HepG2 (cell line): ENCODE results near the gene IFT122. TPM values are rescaled to one million over a fixed set of nuclear protein-coding genes. Genes with fewer than 3 reads are reported as not detected.

Experiments used
- ARNT2 ChIP-seq: sonication (generic); formaldehyde crosslinking; IDR thresholded peaks from 2 replicates; pipeline ENCODE4 v1.8.0; 2022; ENCODE audit warnings: mild to moderate bottlenecking, low read depth, missing genetic modification reagents, moderate library complexity
- ETV5 ChIP-seq: IDR thresholded peaks from 2 replicates; pipeline ENCODE4 v1.6.1; 2018; ENCODE audit warnings: missing biosample characterization, missing genetic modification reagents, inconsistent platforms, borderline replicate concordance
- FOXA1 ChIP-seq, 2 experiments: fragments of 450-650 bp in 1 of 2; sonication (generic) in 1 of 2; formaldehyde crosslinking in 1 of 2; IDR thresholded peaks; 2 replicates each; pipeline versions ENCODE4 v1.4.0 to v1.6.1; 2016 to 2020; ENCODE audit warnings: missing genetic modification reagents in 1 of 2
- FOXK1 ChIP-seq: sonication (generic); formaldehyde crosslinking; IDR thresholded peaks from 2 replicates; pipeline ENCODE4 v1.4.0; 2020; ENCODE audit warnings: low read depth, missing genetic modification reagents, borderline replicate concordance
- MAFK ChIP-seq, 2 experiments: IDR thresholded peaks in 1 of 2; conservative IDR thresholded peaks in 1 of 2; 2 replicates each; pipeline ENCODE4 v1.6.1; 2011; ENCODE audit warnings: improper control_type of control experiment in 2 of 2, low read length in 2 of 2
- MXI1 ChIP-seq: IDR thresholded peaks from 3 replicates; pipeline ENCODE4 v1.6.1; 2012; ENCODE audit warnings: low read depth, low read length, inconsistent platforms, borderline replicate concordance
- NCOA1 ChIP-seq: sonication (generic); formaldehyde crosslinking; IDR thresholded peaks from 2 replicates; pipeline ENCODE4 v1.9.0; 2021; ENCODE audit warnings: missing genetic modification reagents
- NFIC ChIP-seq: IDR thresholded peaks from 2 replicates; pipeline ENCODE4 v1.6.1; 2012; ENCODE audit warnings: mild to moderate bottlenecking, low read length, inconsistent platforms
- PCBP2 ChIP-seq: fragments of 200-400 bp; formaldehyde crosslinking; optimal IDR thresholded peaks from 2 replicates; pipeline ENCODE3; 2018; ENCODE audit warnings: low read length, low read depth; ENCODE audit not compliant: poor library complexity, severe bottlenecking
- SMAD1 ChIP-seq: sonication (generic); formaldehyde crosslinking; IDR thresholded peaks from 2 replicates; pipeline ENCODE4 v1.4.0; 2020; ENCODE audit warnings: missing genetic modification reagents, low read depth, mild to moderate bottlenecking, borderline replicate concordance
- STAG1 ChIP-seq: sonication (generic); formaldehyde crosslinking; IDR thresholded peaks from 2 replicates; pipeline ENCODE4 v1.4.0; 2020; ENCODE audit warnings: missing genetic modification reagents
- TOPORS ChIP-seq: sonication (generic); formaldehyde crosslinking; IDR thresholded peaks from 2 replicates; pipeline ENCODE4 v1.8.0; 2023; ENCODE audit warnings: mild to moderate bottlenecking, missing genetic modification reagents
- U2AF1 ChIP-seq: fragments of 200-400 bp; formaldehyde crosslinking; optimal IDR thresholded peaks from 2 replicates; pipeline ENCODE3; 2017; ENCODE audit warnings: mild to moderate bottlenecking, low read depth, low read length
- XRCC5 ChIP-seq: fragments of 200-400 bp; formaldehyde crosslinking; optimal IDR thresholded peaks from 2 replicates; pipeline ENCODE3; 2017; ENCODE audit warnings: mild to moderate bottlenecking, low read length
- ZMYM2 ChIP-seq: sonication (generic); formaldehyde crosslinking; IDR thresholded peaks from 2 replicates; pipeline ENCODE4 v1.8.0; 2022; ENCODE audit warnings: mild to moderate bottlenecking, missing genetic modification reagents
- ZNF10 ChIP-seq: sonication (generic); formaldehyde crosslinking; IDR thresholded peaks from 2 replicates; pipeline ENCODE4 v1.4.0; 2020; ENCODE audit warnings: mild to moderate bottlenecking, low read depth, missing genetic modification reagents, borderline replicate concordance
- ZNF629 ChIP-seq: sonication (generic); formaldehyde crosslinking; conservative IDR thresholded peaks from 2 replicates; pipeline ENCODE4 v1.5.0; 2020; ENCODE audit warnings: missing genetic modification reagents
- polyA plus RNA-seq, 8 experiments: library from polyadenylated mRNA; depleted of rRNA in 3 of 8; stranded (reverse) in 7 of 8; unstranded in 1 of 8; fragments of >200 nt; fragmentation: Illumina TruSeq in 4 of 8; extraction: Trizol in 4 of 8; gene quantifications; 2 replicates each; pipeline versions ENCODE4 v1.2.1 to v1.2.3, GENCODE V29; 2011 to 2016; ENCODE audit warnings: low read depth in 4 of 8, missing spikeins in 1 of 8, mixed read lengths in 1 of 8; ENCODE audit not compliant: insufficient read depth in 1 of 8
- total RNA-seq, 5 experiments: library from RNA; depleted of rRNA; stranded (reverse); fragments of >200 nt; fragmentation: Illumina TruSeq; extraction: Trizol; gene quantifications; 2 replicates each; pipeline ENCODE4 v1.2.3, GENCODE V29; 2016; ENCODE audit warnings: low read depth in 1 of 5
- TF ChIP-seq, protein P1 (sequence below): sonication (generic); formaldehyde crosslinking; IDR thresholded peaks from 2 replicates; pipeline ENCODE4 v1.8.1; 2023; ENCODE audit warnings: missing genetic modification reagents, inconsistent platforms, borderline replicate concordance
- TF ChIP-seq, protein P2 (sequence below): fragments of 450-650 bp; IDR thresholded peaks from 2 replicates; pipeline ENCODE4 v1.6.1; 2017
- TF ChIP-seq, protein P3 (sequence below): sonication (generic); formaldehyde crosslinking; IDR thresholded peaks from 2 replicates; pipeline ENCODE4 v1.5.1; 2020; ENCODE audit warnings: mild to moderate bottlenecking, missing genetic modification reagents, moderate library complexity
- TF ChIP-seq, protein P4 (sequence below): sonication (generic); formaldehyde crosslinking; conservative IDR thresholded peaks from 2 replicates; pipeline ENCODE4 v1.4.0; 2020; ENCODE audit warnings: mild to moderate bottlenecking, missing genetic modification reagents, moderate library complexity

IFT122 gene
- total and polyA plus RNA-seq, 2 of the 13 experiments (the other 11 are each of a cell fraction or from before 2014, with no cell fraction given): 10.1 to 10.3 TPM

DNA sequence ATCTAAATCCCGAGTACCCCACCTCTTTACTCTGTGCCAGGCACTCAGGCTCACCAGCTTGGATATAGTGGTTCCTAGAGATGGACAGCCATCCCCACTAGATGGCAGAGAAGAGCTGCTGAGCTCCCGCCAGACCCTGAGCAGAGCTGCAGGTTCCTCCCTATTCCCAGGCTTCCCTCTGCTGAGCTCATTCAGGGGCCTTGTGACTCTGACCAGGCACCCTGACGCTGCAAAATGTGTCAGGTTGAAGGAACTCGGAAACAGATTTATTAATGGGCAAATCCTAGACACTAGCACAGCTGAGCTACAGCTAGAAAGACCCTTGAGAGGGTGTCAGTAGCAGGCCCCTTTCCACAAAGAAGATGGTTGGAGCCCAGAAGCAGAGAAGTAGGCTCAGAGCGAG, 50.2 kb downstream of the IFT122 start (continued):
- TF ChIP-seq FOXK1: no peak
- TF ChIP-seq FOXA1 (IDR thresholded peaks at IDR 0.05): no peak
- no peak for TF ChIP-seq FOXA1 (CRISPR knock-in tag; IDR thresholded peaks at IDR 0.05)
- TF ChIP-seq MAFK (conservative IDR thresholded peaks at IDR 0.05 in 1 of 2, IDR thresholded peaks at IDR 0.05 in 1 of 2; ENCODE audit: low read length in 2 of 2): peak; percentile 45 to 57; a peak in 2 of 4 replicates
- TF ChIP-seq, protein P1, sequence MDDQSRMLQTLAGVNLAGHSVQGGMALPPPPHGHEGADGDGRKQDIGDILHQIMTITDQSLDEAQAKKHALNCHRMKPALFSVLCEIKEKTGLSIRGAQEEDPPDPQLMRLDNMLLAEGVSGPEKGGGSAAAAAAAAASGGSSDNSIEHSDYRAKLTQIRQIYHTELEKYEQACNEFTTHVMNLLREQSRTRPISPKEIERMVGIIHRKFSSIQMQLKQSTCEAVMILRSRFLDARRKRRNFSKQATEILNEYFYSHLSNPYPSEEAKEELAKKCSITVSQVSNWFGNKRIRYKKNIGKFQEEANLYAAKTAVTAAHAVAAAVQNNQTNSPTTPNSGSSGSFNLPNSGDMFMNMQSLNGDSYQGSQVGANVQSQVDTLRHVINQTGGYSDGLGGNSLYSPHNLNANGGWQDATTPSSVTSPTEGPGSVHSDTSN: no peak
- TF ChIP-seq, protein P2, sequence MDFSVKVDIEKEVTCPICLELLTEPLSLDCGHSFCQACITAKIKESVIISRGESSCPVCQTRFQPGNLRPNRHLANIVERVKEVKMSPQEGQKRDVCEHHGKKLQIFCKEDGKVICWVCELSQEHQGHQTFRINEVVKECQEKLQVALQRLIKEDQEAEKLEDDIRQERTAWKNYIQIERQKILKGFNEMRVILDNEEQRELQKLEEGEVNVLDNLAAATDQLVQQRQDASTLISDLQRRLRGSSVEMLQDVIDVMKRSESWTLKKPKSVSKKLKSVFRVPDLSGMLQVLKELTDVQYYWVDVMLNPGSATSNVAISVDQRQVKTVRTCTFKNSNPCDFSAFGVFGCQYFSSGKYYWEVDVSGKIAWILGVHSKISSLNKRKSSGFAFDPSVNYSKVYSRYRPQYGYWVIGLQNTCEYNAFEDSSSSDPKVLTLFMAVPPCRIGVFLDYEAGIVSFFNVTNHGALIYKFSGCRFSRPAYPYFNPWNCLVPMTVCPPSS: no peak
- TF ChIP-seq MXI1: no peak; the same call in 2 of the 3 replicates
- no peak for TF ChIP-seq TOPORS (CRISPR knock-in tag)
- no peak for TF ChIP-seq NFIC
- TF ChIP-seq, protein P3, sequence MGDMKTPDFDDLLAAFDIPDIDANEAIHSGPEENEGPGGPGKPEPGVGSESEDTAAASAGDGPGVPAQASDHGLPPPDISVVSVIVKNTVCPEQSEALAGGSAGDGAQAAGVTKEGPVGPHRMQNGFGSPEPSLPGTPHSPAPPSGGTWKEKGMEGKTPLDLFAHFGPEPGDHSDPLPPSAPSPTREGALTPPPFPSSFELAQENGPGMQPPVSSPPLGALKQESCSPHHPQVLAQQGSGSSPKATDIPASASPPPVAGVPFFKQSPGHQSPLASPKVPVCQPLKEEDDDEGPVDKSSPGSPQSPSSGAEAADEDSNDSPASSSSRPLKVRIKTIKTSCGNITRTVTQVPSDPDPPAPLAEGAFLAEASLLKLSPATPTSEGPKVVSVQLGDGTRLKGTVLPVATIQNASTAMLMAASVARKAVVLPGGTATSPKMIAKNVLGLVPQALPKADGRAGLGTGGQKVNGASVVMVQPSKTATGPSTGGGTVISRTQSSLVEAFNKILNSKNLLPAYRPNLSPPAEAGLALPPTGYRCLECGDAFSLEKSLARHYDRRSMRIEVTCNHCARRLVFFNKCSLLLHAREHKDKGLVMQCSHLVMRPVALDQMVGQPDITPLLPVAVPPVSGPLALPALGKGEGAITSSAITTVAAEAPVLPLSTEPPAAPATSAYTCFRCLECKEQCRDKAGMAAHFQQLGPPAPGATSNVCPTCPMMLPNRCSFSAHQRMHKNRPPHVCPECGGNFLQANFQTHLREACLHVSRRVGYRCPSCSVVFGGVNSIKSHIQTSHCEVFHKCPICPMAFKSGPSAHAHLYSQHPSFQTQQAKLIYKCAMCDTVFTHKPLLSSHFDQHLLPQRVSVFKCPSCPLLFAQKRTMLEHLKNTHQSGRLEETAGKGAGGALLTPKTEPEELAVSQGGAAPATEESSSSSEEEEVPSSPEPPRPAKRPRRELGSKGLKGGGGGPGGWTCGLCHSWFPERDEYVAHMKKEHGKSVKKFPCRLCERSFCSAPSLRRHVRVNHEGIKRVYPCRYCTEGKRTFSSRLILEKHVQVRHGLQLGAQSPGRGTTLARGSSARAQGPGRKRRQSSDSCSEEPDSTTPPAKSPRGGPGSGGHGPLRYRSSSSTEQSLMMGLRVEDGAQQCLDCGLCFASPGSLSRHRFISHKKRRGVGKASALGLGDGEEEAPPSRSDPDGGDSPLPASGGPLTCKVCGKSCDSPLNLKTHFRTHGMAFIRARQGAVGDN (CRISPR knock-in tag): peak; percentile 44; the same call in 1 of the 2 replicates
- TF ChIP-seq, protein P4, sequence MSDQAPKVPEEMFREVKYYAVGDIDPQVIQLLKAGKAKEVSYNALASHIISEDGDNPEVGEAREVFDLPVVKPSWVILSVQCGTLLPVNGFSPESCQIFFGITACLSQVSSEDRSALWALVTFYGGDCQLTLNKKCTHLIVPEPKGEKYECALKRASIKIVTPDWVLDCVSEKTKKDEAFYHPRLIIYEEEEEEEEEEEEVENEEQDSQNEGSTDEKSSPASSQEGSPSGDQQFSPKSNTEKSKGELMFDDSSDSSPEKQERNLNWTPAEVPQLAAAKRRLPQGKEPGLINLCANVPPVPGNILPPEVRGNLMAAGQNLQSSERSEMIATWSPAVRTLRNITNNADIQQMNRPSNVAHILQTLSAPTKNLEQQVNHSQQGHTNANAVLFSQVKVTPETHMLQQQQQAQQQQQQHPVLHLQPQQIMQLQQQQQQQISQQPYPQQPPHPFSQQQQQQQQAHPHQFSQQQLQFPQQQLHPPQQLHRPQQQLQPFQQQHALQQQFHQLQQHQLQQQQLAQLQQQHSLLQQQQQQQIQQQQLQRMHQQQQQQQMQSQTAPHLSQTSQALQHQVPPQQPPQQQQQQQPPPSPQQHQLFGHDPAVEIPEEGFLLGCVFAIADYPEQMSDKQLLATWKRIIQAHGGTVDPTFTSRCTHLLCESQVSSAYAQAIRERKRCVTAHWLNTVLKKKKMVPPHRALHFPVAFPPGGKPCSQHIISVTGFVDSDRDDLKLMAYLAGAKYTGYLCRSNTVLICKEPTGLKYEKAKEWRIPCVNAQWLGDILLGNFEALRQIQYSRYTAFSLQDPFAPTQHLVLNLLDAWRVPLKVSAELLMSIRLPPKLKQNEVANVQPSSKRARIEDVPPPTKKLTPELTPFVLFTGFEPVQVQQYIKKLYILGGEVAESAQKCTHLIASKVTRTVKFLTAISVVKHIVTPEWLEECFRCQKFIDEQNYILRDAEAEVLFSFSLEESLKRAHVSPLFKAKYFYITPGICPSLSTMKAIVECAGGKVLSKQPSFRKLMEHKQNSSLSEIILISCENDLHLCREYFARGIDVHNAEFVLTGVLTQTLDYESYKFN (CRISPR knock-in tag): peak; percentile 19; the same call in 1 of the 2 replicates
- no peak for TF ChIP-seq SMAD1 (CRISPR knock-in tag)
- no peak for TF ChIP-seq ARNT2 (CRISPR knock-in tag)
- peak; percentile 21; the same call in 1 of the 2 replicates for TF ChIP-seq ETV5 (CRISPR knock-in tag)
- no peak for TF ChIP-seq U2AF1
- TF ChIP-seq ZNF629 (CRISPR knock-in tag): no peak
- TF ChIP-seq NCOA1 (CRISPR knock-in tag): no peak
- TF ChIP-seq ZNF10 (CRISPR knock-in tag): no peak
- peak; percentile 99 for TF ChIP-seq STAG1 (CRISPR knock-in tag)
- TF ChIP-seq PCBP2: no peak
- no peak for TF ChIP-seq ZMYM2 (CRISPR knock-in tag)
- TF ChIP-seq XRCC5: peak; percentile 53
